Activated T-helper 17 cell treated with anti-CD3 and anti-CD28 coated beads, Interleukin-2, amount 50 U/mL, for 72 hours (primary cell): ENCODE results near the gene PRKCA. TPM values are rescaled to one million over a fixed set of nuclear protein-coding genes. Genes with fewer than 3 reads are reported as not detected.
"Not testable (repeated sequence)": the region's sequence is repeated elsewhere in the genome, so short reads cannot be mapped to it uniquely, and the experiment has no call there.

Source experiments
- ATAC-seq: fragments of 150-1000 bp; cut with Tn5 transposase; replicated peaks from 2 replicates; pipeline ENCODE4 v1.10.0; 2021; ENCODE audit warnings: mild to moderate bottlenecking, moderate library complexity
- H3K27ac Mint-ChIP-seq: one replicate; pipeline ENCODE4 v1.8.0; 2022; ENCODE audit warnings: mixed read lengths
- H3K27me3 Mint-ChIP-seq: one replicate; pipeline ENCODE4 v1.8.0; 2022; ENCODE audit warnings: mixed read lengths
- H3K36me3 Mint-ChIP-seq: one replicate; pipeline ENCODE4 v1.8.0; 2022; ENCODE audit warnings: low read depth, mild to moderate bottlenecking, mixed read lengths
- H3K4me1 Mint-ChIP-seq: one replicate; pipeline ENCODE4 v1.8.0; 2022; ENCODE audit warnings: mixed read lengths
- H3K4me3 Mint-ChIP-seq: one replicate; pipeline ENCODE4 v1.8.0; 2022; ENCODE audit warnings: mild to moderate bottlenecking, mixed read lengths
- H3K9me3 Mint-ChIP-seq: one replicate; pipeline ENCODE4 v1.8.0; 2022; ENCODE audit warnings: mixed read lengths
- total RNA-seq, 2 donors: library from RNA; stranded (reverse); gene quantifications; one replicate each; pipeline ENCODE4 v1.2.3, GENCODE V29; 2022

The PRKCA gene
- total RNA-seq, 2 donors from 2014 or later: 58.2 to 86.0 TPM

DNA sequence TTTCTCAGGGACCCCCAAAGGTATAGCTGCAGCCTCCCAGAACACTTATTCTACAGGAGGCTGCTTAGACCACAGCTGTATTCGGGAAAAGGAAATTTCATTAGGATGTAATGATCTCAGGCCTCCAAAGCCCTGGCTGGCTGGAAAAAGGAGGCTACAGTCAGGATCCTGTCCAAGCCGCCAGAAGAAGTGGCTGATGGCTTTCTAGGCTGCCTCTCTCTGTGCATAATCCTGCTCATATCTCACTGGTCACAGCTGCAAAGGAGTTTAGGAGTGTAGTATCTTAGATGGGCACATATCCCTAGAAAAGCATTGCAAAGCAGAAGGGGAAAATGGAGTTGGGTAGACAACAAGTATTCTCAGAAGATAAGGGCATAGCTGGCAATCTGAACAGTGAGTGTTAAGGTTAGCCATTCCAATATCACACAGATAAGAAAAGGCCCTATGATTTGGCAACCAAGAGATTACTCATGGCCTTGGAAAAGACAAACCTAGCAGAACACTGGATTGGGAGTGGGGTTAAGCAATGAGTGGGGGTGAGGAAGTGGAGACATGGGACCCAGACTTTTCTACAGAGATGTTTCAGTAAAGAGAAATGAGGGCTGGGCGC lies 26.0 kb upstream of the PRKCA start:
- no peak overlapping the region for H3K27ac Mint-ChIP-seq
- no peak for ATAC-seq
- H3K27me3 Mint-ChIP-seq: no peaks in the 10 kb centered on the region
- peaks cover 9% of the 10 kb centered on the region for H3K4me1 Mint-ChIP-seq
- H3K4me3 Mint-ChIP-seq: no peak overlapping the region
- no peaks in the 10 kb centered on the region for H3K9me3 Mint-ChIP-seq
- no peaks in the 10 kb centered on the region for H3K36me3 Mint-ChIP-seq

DNA sequence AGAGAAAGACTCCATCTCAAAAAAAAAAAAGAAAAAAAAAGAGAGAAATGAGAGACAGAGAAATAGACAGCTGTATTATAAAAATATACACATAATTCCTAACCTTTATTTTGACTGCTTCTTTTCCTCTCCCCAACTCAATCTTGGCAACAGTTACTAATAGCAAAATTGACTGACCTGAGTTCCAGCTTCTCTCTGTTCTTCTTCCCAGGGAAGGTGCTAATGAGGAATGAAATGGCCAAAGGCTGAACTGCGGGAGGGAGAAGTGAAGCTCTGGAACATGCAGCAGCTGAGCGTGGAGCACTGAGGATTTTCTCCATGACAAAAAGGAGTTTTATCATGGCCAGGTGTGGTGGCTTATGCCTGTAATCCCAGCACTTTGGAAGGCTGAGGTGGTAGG lies 25.2 kb upstream of the PRKCA start:
- ATAC-seq: no peak
- Mint-ChIP-seq H3K27ac (no peak overlapping the region), H3K4me3 (no peak overlapping the region), H3K9me3 (no peaks in the 10 kb centered on the region), H3K4me1 (peaks cover 9% of the 10 kb centered on the region), H3K36me3 (no peaks in the 10 kb centered on the region), H3K27me3 (no peaks in the 10 kb centered on the region)

GRCh38 chr17:66281661-66282369 lies 20.6 kb upstream of the PRKCA start:
- Mint-ChIP-seq H3K27me3 (no peaks in the 10 kb centered on the region), H3K36me3 (no peaks in the 10 kb centered on the region), H3K4me1 (peaks cover 16% of the 10 kb centered on the region), H3K9me3 (no peaks in the 10 kb centered on the region), H3K27ac (peak overlapping the region; percentile 20), H3K4me3 (no peak overlapping the region)
- ATAC-seq: no peak

DNA sequence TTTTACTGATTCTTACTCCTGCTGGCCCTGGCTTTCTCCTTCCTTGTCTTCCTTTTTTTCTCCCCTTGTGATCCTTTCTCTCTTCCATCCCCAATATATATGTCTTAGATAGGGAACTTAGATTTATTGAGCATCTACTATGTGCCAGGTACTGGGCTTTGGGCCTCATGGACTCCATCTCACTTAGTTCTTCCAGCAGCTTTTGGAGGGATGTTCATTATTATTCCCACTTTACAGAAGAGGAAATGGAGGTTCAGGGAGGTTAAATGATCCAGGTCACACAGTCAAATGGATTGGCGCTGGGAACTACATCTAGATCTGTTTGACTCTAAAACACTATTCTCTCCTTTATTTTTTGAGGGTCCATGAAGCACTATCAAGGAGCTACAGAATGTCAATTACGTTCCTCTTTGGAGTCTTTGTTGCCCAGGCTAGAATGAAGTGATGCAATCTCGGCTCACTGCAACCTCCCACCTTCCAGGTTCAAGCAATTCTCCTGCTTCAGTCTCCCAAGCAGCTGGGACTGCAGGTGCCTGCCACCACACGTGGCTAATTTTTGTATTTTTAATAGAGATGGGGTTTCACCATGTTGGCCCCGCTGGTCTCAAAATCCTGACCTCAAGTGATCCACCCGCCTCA lies 19.0 kb upstream of the PRKCA start:
- ATAC-seq: no peak
- Mint-ChIP-seq H3K36me3 (no peaks in the 10 kb centered on the region), H3K4me3 (no peak overlapping the region), H3K27me3 (no peaks in the 10 kb centered on the region), H3K27ac (no peak overlapping the region), H3K4me1 (peaks cover 26% of the 10 kb centered on the region), H3K9me3 (no peaks in the 10 kb centered on the region)

GRCh38 chr17:66283971-66284370 lies 18.4 kb upstream of the PRKCA start:
- Mint-ChIP-seq H3K27me3 (no peaks in the 10 kb centered on the region), H3K9me3 (no peaks in the 10 kb centered on the region), H3K36me3 (no peaks in the 10 kb centered on the region), H3K4me3 (no peak overlapping the region), H3K4me1 (peaks cover 26% of the 10 kb centered on the region), H3K27ac (peak overlapping the region; percentile 44)
- no peak for ATAC-seq

GRCh38 chr17:66285149-66285548 lies 17.3 kb upstream of the PRKCA start:
- Mint-ChIP-seq H3K4me3 (peak overlapping the region; percentile 35), H3K9me3 (no peaks in the 10 kb centered on the region), H3K27me3 (no peaks in the 10 kb centered on the region), H3K4me1 (peaks cover 26% of the 10 kb centered on the region), H3K36me3 (no peaks in the 10 kb centered on the region), H3K27ac (peak overlapping the region; percentile 51)
- no peak for ATAC-seq

- ATAC-seq: no peak
- H3K9me3 Mint-ChIP-seq: no peaks in the 10 kb centered on the region
- H3K27me3 Mint-ChIP-seq: no peaks in the 10 kb centered on the region
- H3K4me3 Mint-ChIP-seq: no peak overlapping the region
- H3K36me3 Mint-ChIP-seq: no peaks in the 10 kb centered on the region
- peaks cover 26% of the 10 kb centered on the region for H3K4me1 Mint-ChIP-seq
- no peak overlapping the region for H3K27ac Mint-ChIP-seq
These were observed 14.5 kb upstream of the PRKCA start for GRCh38 chr17:66287911-66288310.

DNA sequence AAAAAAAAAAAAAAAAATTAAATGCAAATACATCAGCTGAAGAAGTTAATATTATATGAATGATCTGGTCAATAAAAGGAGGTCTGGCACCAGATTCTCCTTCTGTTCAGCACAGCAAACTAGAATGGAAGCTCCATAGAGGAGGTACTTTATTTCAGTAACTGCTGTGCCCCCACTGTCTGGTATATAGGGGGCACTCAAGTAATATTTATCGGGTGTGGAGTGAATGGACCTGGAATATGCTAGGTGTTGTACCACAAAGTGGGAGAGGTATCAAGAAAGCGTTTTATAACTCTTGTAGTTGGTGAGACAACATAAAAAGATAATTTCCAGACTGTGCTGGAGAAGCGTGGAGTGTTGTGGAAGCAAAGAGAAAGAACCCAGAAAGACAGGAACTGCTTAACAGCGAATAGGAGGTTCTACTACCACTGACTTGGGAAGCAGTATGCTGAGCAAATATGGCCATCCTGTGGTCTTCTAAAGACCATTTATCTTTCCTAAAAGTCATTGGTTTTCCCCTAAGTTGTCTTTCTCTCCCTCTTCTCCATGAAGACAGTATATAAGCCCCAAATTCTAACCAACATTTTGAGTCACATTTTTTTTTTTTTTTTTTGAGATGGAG lies 12.2 kb upstream of the PRKCA start:
- H3K36me3 Mint-ChIP-seq: no peaks in the 10 kb centered on the region
- H3K27me3 Mint-ChIP-seq: no peaks in the 10 kb centered on the region

DNA sequence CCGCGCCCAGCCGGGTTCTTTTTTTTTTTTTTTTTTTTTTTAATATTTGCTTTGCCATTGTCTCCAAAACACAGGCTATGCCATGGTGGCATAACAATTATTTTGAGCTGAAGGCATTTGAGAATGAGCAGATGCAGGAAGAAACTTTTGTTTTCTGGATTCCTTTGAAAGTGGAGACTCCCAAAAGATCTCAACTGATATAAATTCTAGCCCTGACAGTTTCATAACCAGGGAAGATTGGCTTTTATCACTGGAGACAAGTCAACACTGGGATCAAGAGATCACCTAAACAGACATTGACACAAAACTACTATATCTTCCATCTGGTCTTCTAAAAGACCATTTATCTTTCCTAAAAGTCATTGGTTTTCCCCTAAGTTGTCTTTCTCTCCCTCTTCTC lies 10.1 kb upstream of the PRKCA start:
- H3K9me3 Mint-ChIP-seq: no peaks in the 10 kb centered on the region
- H3K4me1 Mint-ChIP-seq: peaks cover 5% of the 10 kb centered on the region
- H3K4me3 Mint-ChIP-seq: no peak overlapping the region
- ATAC-seq: no peak
- no peak overlapping the region for H3K27ac Mint-ChIP-seq
- no peaks in the 10 kb centered on the region for H3K36me3 Mint-ChIP-seq
- no peaks in the 10 kb centered on the region for H3K27me3 Mint-ChIP-seq

More for the DNA sequence above, 12.2 kb upstream of the PRKCA start:
- H3K27ac Mint-ChIP-seq: no peak overlapping the region
- peaks cover 21% of the 10 kb centered on the region for H3K4me1 Mint-ChIP-seq
- H3K4me3 Mint-ChIP-seq: no peak overlapping the region
- ATAC-seq: no peak
- H3K9me3 Mint-ChIP-seq: no peaks in the 10 kb centered on the region

DNA sequence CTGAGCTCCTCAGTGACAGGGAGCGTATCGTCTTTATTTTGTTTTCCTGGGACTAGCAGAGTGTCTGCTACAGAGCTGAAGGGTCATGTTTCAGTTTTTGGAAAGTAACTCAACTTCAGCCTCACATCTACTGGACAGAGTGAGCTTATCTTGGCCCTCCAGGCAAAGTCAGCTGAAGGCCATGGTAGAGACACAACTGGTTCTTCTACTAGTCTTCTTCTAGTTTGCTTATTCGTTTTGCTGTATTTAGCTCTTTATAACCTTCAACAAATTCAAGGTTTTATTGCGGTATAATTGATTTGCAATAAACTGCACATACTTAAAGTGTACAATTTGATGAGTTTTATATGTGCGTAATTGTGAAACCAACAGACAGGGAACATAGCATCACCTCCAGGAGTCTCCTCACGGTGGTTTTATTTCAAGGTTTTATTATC lies 6.1 kb upstream of the PRKCA start:
- H3K27me3 Mint-ChIP-seq: no peaks in the 10 kb centered on the region
- H3K27ac Mint-ChIP-seq: no peak overlapping the region
- H3K4me1 Mint-ChIP-seq: peaks cover 6% of the 10 kb centered on the region
- no peak overlapping the region for H3K4me3 Mint-ChIP-seq
- H3K36me3 Mint-ChIP-seq: peaks cover under 1% of the 10 kb centered on the region
- ATAC-seq: no peak
- no peaks in the 10 kb centered on the region for H3K9me3 Mint-ChIP-seq

DNA sequence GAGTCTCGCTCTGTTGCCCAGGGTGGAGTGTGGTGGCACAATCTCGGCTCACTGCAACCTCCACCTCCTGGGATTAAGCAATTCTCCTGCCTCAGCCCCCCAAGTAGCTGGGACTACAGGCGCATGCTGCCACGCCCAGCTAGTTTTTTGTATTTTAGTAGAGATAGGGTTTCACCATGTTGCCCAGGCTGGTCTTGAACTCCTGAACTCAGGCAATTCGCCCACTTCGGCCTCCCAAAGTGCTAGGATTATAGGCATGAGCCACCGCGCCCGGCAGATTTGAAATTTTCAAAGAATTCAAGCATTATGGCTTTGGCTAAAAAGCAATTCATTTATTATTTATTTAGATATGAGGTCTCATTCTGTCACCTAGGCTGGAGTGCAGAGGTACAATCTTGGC lies 5.0 kb upstream of the PRKCA start:
- ATAC-seq, H3K4me3 Mint-ChIP-seq, H3K27me3 Mint-ChIP-seq, H3K9me3 Mint-ChIP-seq, H3K36me3 Mint-ChIP-seq, H3K27ac Mint-ChIP-seq: not testable (repeated sequence)
- H3K4me1 Mint-ChIP-seq: peaks cover 11% of the 10 kb centered on the region

GRCh38 chr17:66299711-66300110 lies 2.7 kb upstream of the PRKCA start:
- Mint-ChIP-seq H3K36me3 (peaks cover 21% of the 10 kb centered on the region), H3K27me3 (no peaks in the 10 kb centered on the region), H3K27ac (no peak overlapping the region), H3K4me3 (no peak overlapping the region), H3K9me3 (no peaks in the 10 kb centered on the region), H3K4me1 (peaks cover 15% of the 10 kb centered on the region)
- no peak for ATAC-seq

GRCh38 chr17:66300956-66301355 lies 1.5 kb upstream of the PRKCA start:
- H3K9me3 Mint-ChIP-seq: no peaks in the 10 kb centered on the region
- H3K36me3 Mint-ChIP-seq: peaks cover 32% of the 10 kb centered on the region
- H3K4me3 Mint-ChIP-seq: peak overlapping the region; percentile 88
- H3K27me3 Mint-ChIP-seq: no peaks in the 10 kb centered on the region
- ATAC-seq: no peak
- no peak overlapping the region for H3K27ac Mint-ChIP-seq
- peaks cover 18% of the 10 kb centered on the region for H3K4me1 Mint-ChIP-seq

DNA sequence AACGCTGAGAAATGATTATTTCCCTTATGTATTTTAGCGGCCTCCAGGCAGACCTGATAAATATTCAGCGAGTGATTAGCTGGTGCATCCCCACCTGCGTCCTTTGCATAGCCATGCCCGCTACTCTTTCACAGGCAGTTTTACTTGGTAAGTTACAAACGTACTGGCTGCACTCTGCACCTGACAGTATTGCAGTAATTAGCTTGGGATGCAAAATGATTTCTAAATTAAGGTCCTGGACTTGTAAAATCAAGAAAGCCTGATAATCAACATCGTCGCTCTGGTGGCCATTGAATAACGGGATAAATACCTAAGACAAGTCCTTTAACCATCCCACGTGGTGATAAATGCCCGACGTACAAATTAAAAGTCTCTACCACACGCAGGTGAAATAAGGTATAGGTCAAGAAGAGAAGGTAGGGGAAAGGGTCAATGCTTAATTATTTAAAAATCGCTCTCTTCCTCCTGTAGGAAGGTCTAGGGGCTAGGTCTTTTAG lies 998 bp upstream of the PRKCA start:
- Mint-ChIP-seq H3K36me3 (peaks cover 36% of the 10 kb centered on the region), H3K27ac (peak overlapping the region; percentile 90)
- ATAC-seq: no peak

More for the DNA sequence above, 998 bp upstream of the PRKCA start:
- Mint-ChIP-seq H3K27me3 (no peaks in the 10 kb centered on the region), H3K9me3 (no peaks in the 10 kb centered on the region), H3K4me1 (peaks cover 21% of the 10 kb centered on the region), H3K4me3 (peak overlapping the region; percentile 88)
